MM.1S (cell line): ENCODE data around the gene MACROD2.

Experiments used
- DNase-seq: peaks from one replicate; pipeline ENCODE4 v3.0.0-alpha.2; 2015
- H2AFZ ChIP-seq: fragments of 300-600 bp; sonication (generic); 2 replicates; pipeline ENCODE4 v1.6.0; 2016; ENCODE audit warnings: antibody characterized with exemption, low read length
- H3F3A ChIP-seq: fragments of 300-600 bp; sonication (generic); 2 replicates; pipeline ENCODE4 v1.6.1; 2016; ENCODE audit warnings: mild to moderate bottlenecking, antibody characterized with exemption, low read length, moderate library complexity, mixed read lengths; ENCODE audit not compliant: insufficient read depth
- H3K27ac ChIP-seq: fragments of 300-600 bp; sonication (generic); 2 replicates; pipeline ENCODE4 v1.5.1; 2016; ENCODE audit warnings: mild to moderate bottlenecking, low read length
- H3K27me3 ChIP-seq: fragments of 300-600 bp; sonication (generic); replicated peaks from 2 replicates; pipeline ENCODE4 v1.6.0; 2016; ENCODE audit warnings: low read length; ENCODE audit not compliant: insufficient read depth
- H3K36me3 ChIP-seq: fragments of 300-600 bp; sonication (generic); replicated peaks from 2 replicates; pipeline ENCODE4 v1.6.1; 2016; ENCODE audit warnings: mild to moderate bottlenecking, low read length, mixed read lengths; ENCODE audit not compliant: insufficient read depth
- H3K4me1 ChIP-seq: fragments of 300-600 bp; sonication (generic); 2 replicates; pipeline ENCODE4 v1.6.1; 2016; ENCODE audit warnings: low read length, mixed read lengths
- H3K4me2 ChIP-seq: fragments of 300-600 bp; sonication (generic); 2 replicates; pipeline ENCODE4 v1.6.0; 2016; ENCODE audit warnings: low read depth, low read length
- H3K4me3 ChIP-seq: fragments of 300-600 bp; sonication (generic); 2 replicates; pipeline ENCODE4 v1.5.1; 2016; ENCODE audit warnings: low read length, mixed read lengths
- H3K79me2 ChIP-seq: fragments of 300-600 bp; sonication (generic); 2 replicates; pipeline ENCODE4 v1.6.1; 2016; ENCODE audit warnings: mixed run types, low read length, mixed read lengths
- H3K9ac ChIP-seq: fragments of 300-600 bp; sonication (generic); 2 replicates; pipeline ENCODE4 v1.6.1; 2016; ENCODE audit warnings: low read length, mixed read lengths
- H3K9me2 ChIP-seq: fragments of 300-600 bp; sonication (generic); replicated peaks from 2 replicates; pipeline ENCODE4 v1.6.1; 2016; ENCODE audit warnings: mild to moderate bottlenecking, low read length, mixed read lengths; ENCODE audit not compliant: insufficient read depth
- H3K9me3 ChIP-seq: fragments of 300-600 bp; sonication (generic); replicated peaks from 2 replicates; pipeline ENCODE4 v1.6.1; 2016; ENCODE audit warnings: mild to moderate bottlenecking, low read length, mixed read lengths; ENCODE audit not compliant: insufficient read depth
- H4K20me1 ChIP-seq: fragments of 300-600 bp; sonication (generic); 2 replicates; pipeline ENCODE4 v1.6.1; 2016; ENCODE audit warnings: mild to moderate bottlenecking, low read length, moderate library complexity, mixed read lengths; ENCODE audit not compliant: insufficient read depth
- CTCF ChIP-seq: fragments of 300-600 bp; sonication (generic); IDR thresholded peaks from 2 replicates; pipeline ENCODE4 v1.5.1; 2016; ENCODE audit warnings: antibody characterized with exemption, low read length, mixed read lengths
- EZH2 ChIP-seq: fragments of 300-600 bp; sonication (generic); optimal IDR thresholded peaks from 2 replicates; pipeline ENCODE3; 2017; ENCODE audit warnings: low read depth, mild to moderate bottlenecking, antibody characterized with exemption, low read length, mixed read lengths
- EZH2phosphoT487 ChIP-seq: fragments of 300-600 bp; sonication (generic); IDR thresholded peaks from 2 replicates; pipeline ENCODE4 v1.6.1; 2018; ENCODE audit warnings: antibody characterized with exemption, low read length

MACROD2 gene

GRCh38 chr20:15141861-15142260 is 1146.5 kb downstream of the MACROD2 start:
- DNase-seq = no peak
- Histone ChIP-seq H3K27ac (no peak overlapping the region), H3K9me2 (no peaks in the 10 kb centered on the region), H3K9ac (no peak overlapping the region), H3K79me2 (no peaks in the 10 kb centered on the region), H3K4me3 (no peak overlapping the region), H3K27me3 (no peaks in the 10 kb centered on the region), H3K4me1 (no peaks in the 10 kb centered on the region), H3F3A (no peaks in the 10 kb centered on the region), H3K36me3 (no peaks in the 10 kb centered on the region), H4K20me1 (no peaks in the 10 kb centered on the region), H3K4me2 (no peak overlapping the region), H3K9me3 (no peaks in the 10 kb centered on the region), H2AFZ (no peak overlapping the region)
- TF ChIP-seq CTCF (no peak), EZH2phosphoT487 (no peak), EZH2 (no peak)

- no peak for TF ChIP-seq EZH2
- no peak for TF ChIP-seq CTCF
- TF ChIP-seq EZH2phosphoT487 = no peak
- Histone ChIP-seq H3K9me2 (no peaks in the 10 kb centered on the region), H3F3A (no peaks in the 10 kb centered on the region), H3K27ac (no peak overlapping the region), H3K9ac (no peak overlapping the region), H3K27me3 (no peaks in the 10 kb centered on the region), H2AFZ (no peak overlapping the region), H3K36me3 (no peaks in the 10 kb centered on the region), H3K79me2 (no peaks in the 10 kb centered on the region), H3K4me1 (no peaks in the 10 kb centered on the region), H4K20me1 (no peaks in the 10 kb centered on the region), H3K9me3 (no peaks in the 10 kb centered on the region), H3K4me2 (no peak overlapping the region), H3K4me3 (no peak overlapping the region)
- DNase-seq = no peak
Observed at GRCh38 chr20:15143478-15143877, 1148.2 kb downstream of the MACROD2 start.

- no peaks in the 10 kb centered on the region for H3K36me3 ChIP-seq
- H3K27ac ChIP-seq = no peak overlapping the region
- H3K79me2 ChIP-seq = no peaks in the 10 kb centered on the region
- no peak overlapping the region for H3K4me2 ChIP-seq
- no peaks in the 10 kb centered on the region for H4K20me1 ChIP-seq
- H3K4me1 ChIP-seq = no peaks in the 10 kb centered on the region
- no peaks in the 10 kb centered on the region for H3K9me3 ChIP-seq
- no peaks in the 10 kb centered on the region for H3K27me3 ChIP-seq
- no peak overlapping the region for H3K4me3 ChIP-seq
- TF ChIP-seq CTCF (no peak), EZH2phosphoT487 (no peak), EZH2 (no peak)
- no peaks in the 10 kb centered on the region for H3K9me2 ChIP-seq
- H2AFZ ChIP-seq = no peak overlapping the region
- DNase-seq = no peak
- H3F3A ChIP-seq = no peaks in the 10 kb centered on the region
- no peak overlapping the region for H3K9ac ChIP-seq
Observed at GRCh38 chr20:15144916-15145315, 1149.6 kb downstream of the MACROD2 start.

GRCh38 chr20:15146948-15147347 is 1151.6 kb downstream of the MACROD2 start:
- no peaks in the 10 kb centered on the region for H3K79me2 ChIP-seq
- DNase-seq = no peak
- TF ChIP-seq CTCF (no peak), EZH2 (no peak)

More at GRCh38 chr20:15146948-15147347, 1151.6 kb downstream of the MACROD2 start:
- Histone ChIP-seq H3K27ac (no peak overlapping the region), H2AFZ (no peak overlapping the region), H3K9ac (no peak overlapping the region), H3K36me3 (no peaks in the 10 kb centered on the region), H3K9me3 (no peaks in the 10 kb centered on the region), H3F3A (no peaks in the 10 kb centered on the region), H4K20me1 (no peaks in the 10 kb centered on the region), H3K27me3 (no peaks in the 10 kb centered on the region), H3K4me1 (no peaks in the 10 kb centered on the region), H3K4me2 (no peak overlapping the region), H3K9me2 (no peaks in the 10 kb centered on the region), H3K4me3 (no peak overlapping the region)
